Hippocampal formation (tissue), 2 donors: Measurements from ENCODE around the gene SRPK1.

Experiments used
- DNase-seq, 2 donors: peaks; one replicate each; lab custom pipeline; 2025; lab: John Stamatoyannopoulos, UW

SRPK1 gene

GRCh38 chr6:35898003-35898402 is 22.9 kb downstream of the SRPK1 start:
- no peak for DNase-seq

- DNase-seq: no peak
Observed at GRCh38 chr6:35897486-35897885, 23.4 kb downstream of the SRPK1 start.

- no peak for DNase-seq
Observed at GRCh38 chr6:35897036-35897435, 23.9 kb downstream of the SRPK1 start.

DNA sequence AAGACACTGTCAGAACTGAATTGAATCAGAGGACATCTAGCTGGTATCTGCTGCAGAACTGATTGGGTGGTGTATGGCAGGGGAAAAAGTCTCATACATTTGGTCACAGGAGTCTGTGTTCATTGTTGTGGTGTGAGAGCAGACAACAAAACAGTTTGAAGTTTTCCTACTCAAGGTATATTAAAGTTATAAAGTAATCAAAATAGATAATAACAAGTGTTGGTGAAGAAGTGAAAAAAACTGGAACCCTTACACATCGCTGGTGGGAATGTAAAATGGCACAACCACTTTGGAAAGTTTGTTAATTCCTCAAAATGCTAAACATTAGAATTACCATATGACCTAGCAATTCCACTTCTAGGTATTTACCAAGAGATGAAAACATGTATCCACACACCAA is 24.7 kb downstream of the SRPK1 start:
- no peak for DNase-seq

- DNase-seq: no peak
Observed at GRCh38 chr6:35895560-35895959, 25.3 kb downstream of the SRPK1 start.

DNA sequence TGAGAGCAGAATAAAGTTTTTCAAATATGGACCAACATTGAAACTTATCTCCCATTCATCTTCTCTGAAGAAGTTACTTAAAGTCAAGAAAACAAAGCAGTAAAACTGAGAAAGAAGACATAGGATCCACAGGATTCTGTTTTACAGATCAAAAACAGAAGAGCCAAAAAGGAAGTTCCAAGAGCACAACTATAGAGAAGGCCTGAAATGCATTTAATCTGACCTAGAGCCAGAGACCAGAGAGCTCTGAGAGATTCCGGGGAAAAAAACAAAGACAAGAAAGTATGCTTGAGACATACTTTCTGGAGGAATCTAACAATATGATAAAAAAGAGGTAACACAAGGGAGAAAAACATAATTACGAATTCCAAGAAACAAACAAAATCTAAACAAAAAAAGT is 26.1 kb downstream of the SRPK1 start:
- DNase-seq: no peak

GRCh38 chr6:35893246-35893645 is 27.7 kb downstream of the SRPK1 start:
- DNase-seq: no peak

GRCh38 chr6:35892482-35892881 is 28.4 kb downstream of the SRPK1 start:
- no peak for DNase-seq

DNA sequence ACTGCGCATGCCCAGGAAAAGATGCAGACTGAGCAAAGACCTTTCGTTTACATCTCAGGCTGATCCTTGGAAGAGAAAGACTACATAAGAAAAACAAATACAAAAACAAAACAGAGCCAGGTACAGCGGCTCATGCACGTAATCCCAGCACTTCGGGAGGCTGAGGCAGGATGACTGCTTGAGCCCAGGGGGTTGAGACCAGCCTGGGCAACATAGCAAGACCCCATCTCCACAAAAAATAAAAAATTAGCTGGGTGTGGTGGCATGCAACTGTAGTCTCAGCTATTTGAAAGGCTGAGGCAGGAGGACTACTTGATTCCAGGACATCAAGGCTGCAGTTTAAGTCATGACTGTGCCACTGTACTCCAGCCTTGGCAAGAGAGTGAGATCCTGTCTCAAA is 41.7 kb downstream of the SRPK1 start:
- DNase-seq: no peak

- DNase-seq: no peak
Observed at GRCh38 chr6:35876902-35877301, 44.0 kb downstream of the SRPK1 start.

DNA sequence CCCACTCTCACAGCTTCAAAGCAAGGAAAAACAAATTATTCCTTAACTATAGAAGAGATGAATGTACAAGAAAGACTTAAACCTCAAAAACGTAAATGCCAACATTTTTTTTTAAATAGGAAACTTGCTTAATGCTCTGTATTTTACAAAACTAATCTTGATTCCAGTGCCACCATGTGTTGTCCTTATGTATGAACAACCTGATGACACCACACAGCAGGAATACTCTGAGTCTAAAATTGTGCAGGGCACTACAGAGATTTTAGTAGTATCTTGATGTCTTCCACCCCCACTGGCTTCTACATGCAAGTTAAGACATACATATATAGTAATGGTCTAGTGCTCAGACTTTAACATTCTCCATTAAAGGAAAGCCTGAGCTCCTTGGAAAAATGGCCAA is 46.2 kb downstream of the SRPK1 start:
- DNase-seq: no peak

DNA sequence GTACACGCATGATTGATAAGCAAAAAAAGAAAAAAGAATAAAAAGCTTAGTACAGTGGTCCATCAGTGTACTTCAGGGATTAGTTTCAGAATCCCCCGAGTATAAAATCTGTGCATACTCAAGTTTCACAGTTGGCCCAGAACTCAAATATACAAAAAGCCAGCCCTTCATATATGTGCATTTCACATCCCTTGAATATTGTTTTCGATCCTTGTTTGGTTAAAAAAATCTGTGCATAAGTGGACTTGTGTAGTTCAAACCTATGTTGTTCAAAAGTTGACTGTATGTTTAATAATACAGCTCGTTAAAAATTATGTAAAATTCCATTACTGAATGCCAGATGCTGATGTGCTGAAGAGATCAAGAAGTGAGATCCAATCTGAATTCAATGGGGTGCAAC is 61.5 kb downstream of the SRPK1 start:
- DNase-seq: no peak

DNA sequence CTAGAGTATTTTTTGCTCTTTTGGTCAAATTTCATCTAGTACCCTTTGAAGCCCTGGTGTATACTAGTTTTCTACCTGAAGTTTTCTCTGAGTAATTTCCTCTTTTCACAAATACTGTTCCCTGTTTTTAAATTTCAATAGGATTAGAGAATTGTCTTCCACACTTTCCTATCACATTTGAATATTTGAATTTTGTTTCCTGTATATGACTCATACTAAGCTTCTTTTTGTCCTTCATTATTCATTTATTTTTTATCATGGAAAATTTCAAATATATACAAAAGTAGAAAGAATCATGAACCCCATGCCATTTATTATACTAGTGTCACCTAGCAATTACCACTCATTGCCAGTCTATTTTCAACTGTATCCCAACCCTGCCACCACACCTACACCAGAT is 63.0 kb downstream of the SRPK1 start:
- DNase-seq: no peak

GRCh38 chr6:35856250-35856649 is 64.6 kb downstream of the SRPK1 start:
- no peak for DNase-seq

- no peak for DNase-seq
Observed at GRCh38 chr6:35852994-35853393, 67.9 kb downstream of the SRPK1 start.

- no peak for DNase-seq
Observed at GRCh38 chr6:35850208-35850607, 70.7 kb downstream of the SRPK1 start.

DNA sequence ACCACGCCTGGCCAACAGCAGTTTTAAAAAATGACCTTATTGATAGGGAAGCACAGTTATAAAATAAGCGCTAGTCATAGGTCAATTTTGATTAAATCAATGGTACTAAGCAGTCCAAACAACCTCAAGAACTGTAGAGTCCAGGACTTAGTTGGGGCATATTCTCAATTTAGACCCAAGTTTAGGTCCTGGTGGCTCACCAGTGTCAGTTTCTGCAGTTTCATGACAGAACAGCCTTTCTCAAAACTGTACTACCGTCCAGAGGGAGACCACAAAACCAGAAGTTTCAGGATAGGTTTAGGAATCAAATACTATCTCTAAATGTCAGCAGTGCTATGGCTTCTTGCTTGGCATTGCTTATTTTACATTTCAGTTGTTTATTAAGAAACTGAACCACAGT is 76.6 kb downstream of the SRPK1 start:
- no peak for DNase-seq

DNA sequence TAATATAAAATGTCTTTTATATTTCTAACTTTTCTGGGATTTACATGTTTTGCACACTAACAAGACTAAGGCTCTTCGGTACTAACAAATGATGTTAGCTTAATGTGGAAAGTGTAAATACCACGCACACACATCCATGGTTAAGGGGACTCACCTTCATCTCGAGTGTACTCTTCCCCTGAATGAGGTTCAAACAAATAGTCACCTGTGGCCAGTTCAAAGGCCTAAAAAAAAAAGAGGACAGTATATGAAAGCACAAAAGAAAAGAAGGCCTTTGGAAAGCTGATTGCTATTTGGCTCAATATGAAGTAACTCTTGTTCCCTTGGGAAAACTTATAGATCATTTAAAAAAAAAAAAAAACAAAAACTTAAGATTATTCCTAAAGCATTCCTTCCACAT is 78.5 kb downstream of the SRPK1 start:
- no peak for DNase-seq

- no peak for DNase-seq
Observed at GRCh38 chr6:35839019-35839418, 81.9 kb downstream of the SRPK1 start.

DNA sequence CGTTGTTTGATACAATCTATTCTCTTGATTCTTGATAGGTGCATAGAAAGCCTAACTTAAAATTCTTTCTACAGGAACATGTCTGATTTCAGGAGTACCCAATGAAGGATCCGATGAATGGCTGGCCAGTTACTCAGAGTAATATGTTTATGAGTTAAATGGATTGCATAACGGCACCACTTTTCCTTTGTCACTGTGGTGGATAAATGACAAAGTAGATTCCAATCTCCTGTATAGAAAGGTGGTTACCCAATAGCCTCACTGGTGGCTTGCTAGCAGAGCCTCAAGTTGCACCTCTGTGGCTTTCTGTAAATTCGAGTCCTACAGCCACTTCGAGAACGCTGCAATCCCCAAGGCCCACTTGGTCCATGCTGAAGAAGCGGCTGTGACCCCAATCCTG is 87.4 kb downstream of the SRPK1 start:
- no peak for DNase-seq

- no peak for DNase-seq
Observed at GRCh38 chr6:35831257-35832007, 89.5 kb downstream of the SRPK1 start.

DNA sequence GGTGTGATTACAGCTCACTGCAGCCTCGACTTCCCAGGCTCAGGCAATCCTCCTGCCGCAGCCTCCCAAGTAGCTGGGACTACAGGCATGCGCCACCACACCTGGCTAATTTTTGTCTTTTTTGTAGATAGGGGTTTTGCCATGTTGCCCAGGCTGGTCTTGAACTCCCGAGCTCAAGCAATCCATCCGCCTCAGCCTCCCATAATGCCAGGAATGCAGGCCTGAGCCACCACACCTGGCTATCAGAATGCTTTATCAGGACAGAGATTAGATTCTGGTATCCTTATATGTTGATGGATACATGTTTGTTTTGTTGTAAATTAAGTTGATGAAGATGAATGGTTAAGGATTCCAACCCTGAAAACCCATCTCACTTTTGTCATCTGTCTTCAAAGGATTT is 91.6 kb downstream of the SRPK1 start:
- no peak for DNase-seq

- no peak for DNase-seq
Observed at GRCh38 chr6:35824552-35825192, 96.2 kb downstream of the SRPK1 start.

DNA sequence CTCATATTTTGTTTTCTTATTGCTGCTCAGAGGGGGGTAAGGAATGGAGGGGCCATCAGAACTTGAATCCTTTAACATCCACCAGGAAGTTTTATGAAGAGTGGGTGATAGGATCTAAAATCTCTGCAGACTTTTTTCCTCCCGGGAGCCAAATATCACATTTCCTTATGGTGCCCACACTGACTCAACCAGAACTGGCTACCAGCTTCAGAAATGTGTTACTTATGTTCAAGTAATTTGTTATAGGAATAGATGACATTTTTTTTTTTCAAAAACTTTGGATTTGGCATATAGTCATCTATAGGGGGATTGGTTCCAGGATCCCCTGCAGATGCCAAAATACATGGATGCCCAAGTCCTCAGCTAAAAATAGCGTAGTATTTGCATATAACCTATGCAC is 97.3 kb downstream of the SRPK1 start:
- no peak for DNase-seq
